ENCODE measurements around the gene FAF2.
"Not testable (repeated sequence)": the region's sequence is repeated elsewhere in the genome, so short reads cannot be mapped to it uniquely, and the experiment has no call there.

The FAF2 gene

GRCh38 chr5:176418251-176418650 is 29.9 kb upstream of the FAF2 start:
- DNase-seq (ENCODE audit: low spot score), result no peak

- DNase-seq (ENCODE audit: low spot score), result no peak
Measured at GRCh38 chr5:176420086-176420485, 28.1 kb upstream of the FAF2 start.

GRCh38 chr5:176420972-176421544 is 27.1 kb upstream of the FAF2 start:
- DNase-seq (ENCODE audit: low spot score), result no peak

GRCh38 chr5:176424181-176424580 is 24.0 kb upstream of the FAF2 start:
- no peak for DNase-seq (ENCODE audit: low spot score)

- DNase-seq (ENCODE audit: low spot score), result no peak
Measured at GRCh38 chr5:176425138-176425537, 23.0 kb upstream of the FAF2 start.

GRCh38 chr5:176425791-176426190 is 22.4 kb upstream of the FAF2 start:
- DNase-seq (ENCODE audit: low spot score), result no peak

- no peak for DNase-seq (ENCODE audit: low spot score)
Measured at GRCh38 chr5:176426876-176427275, 21.3 kb upstream of the FAF2 start.

GRCh38 chr5:176427971-176428370 is 20.2 kb upstream of the FAF2 start:
- no peak for DNase-seq (ENCODE audit: low spot score)

GRCh38 chr5:176429972-176430371 is 18.2 kb upstream of the FAF2 start:
- DNase-seq (ENCODE audit: low spot score), result no peak

GRCh38 chr5:176432707-176433106 is 15.5 kb upstream of the FAF2 start:
- DNase-seq (ENCODE audit: low spot score), result no peak

GRCh38 chr5:176436656-176437055 is 11.5 kb upstream of the FAF2 start:
- peak; percentile 66 for DNase-seq (ENCODE audit: low spot score)

- DNase-seq (ENCODE audit: low spot score), result peak; percentile 38
Measured at GRCh38 chr5:176438959-176439757, 9.0 kb upstream of the FAF2 start.

- no peak for DNase-seq (ENCODE audit: low spot score)
Measured at GRCh38 chr5:176440927-176441706, 7.1 kb upstream of the FAF2 start.

GRCh38 chr5:176441921-176442323 is 6.3 kb upstream of the FAF2 start:
- peak; percentile 58 for DNase-seq (ENCODE audit: low spot score)

- not testable (repeated sequence) for DNase-seq (ENCODE audit: low spot score)
Measured at GRCh38 chr5:176442911-176443310, 5.3 kb upstream of the FAF2 start.

- DNase-seq (ENCODE audit: low spot score), result no peak
Measured at GRCh38 chr5:176444742-176445141, 3.4 kb upstream of the FAF2 start.

GRCh38 chr5:176446028-176446665 is 2.0 kb upstream of the FAF2 start:
- no peak for DNase-seq (ENCODE audit: low spot score)

GRCh38 chr5:176446884-176447590 is 1.1 kb upstream of the FAF2 start:
- no peak for DNase-seq (ENCODE audit: low spot score)

- DNase-seq (ENCODE audit: low spot score), result no peak
Measured at GRCh38 chr5:176447591-176447977, 601 bp upstream of the FAF2 start.

- DNase-seq (ENCODE audit: low spot score), result no peak
Measured at GRCh38 chr5:176450077-176450476, 1.9 kb downstream of the FAF2 start.

- DNase-seq (ENCODE audit: low spot score), result no peak
Measured at GRCh38 chr5:176454724-176455394, 6.7 kb downstream of the FAF2 start.

Measured in AG08395 (cell line).